T-helper 2 cell (primary cell): ENCODE results near the gene IDNK.
"Not testable (repeated sequence)": the region's sequence is repeated elsewhere in the genome, so short reads cannot be mapped to it uniquely, and the experiment has no call there.

ENCODE experiments used
- DNase-seq, 5 experiments: peaks; one replicate each; pipeline versions ENCODE4 v3.0.0 to v3.0.0-alpha.2; 2012 to 2022
- total RNA-seq, 2 donors: gene quantifications; one replicate each; lab custom pipeline; 2026; lab: John Stamatoyannopoulos, UW

The IDNK gene
- total RNA-seq, result 2.5 to 9.6 reads per million in 2 donors

DNA sequence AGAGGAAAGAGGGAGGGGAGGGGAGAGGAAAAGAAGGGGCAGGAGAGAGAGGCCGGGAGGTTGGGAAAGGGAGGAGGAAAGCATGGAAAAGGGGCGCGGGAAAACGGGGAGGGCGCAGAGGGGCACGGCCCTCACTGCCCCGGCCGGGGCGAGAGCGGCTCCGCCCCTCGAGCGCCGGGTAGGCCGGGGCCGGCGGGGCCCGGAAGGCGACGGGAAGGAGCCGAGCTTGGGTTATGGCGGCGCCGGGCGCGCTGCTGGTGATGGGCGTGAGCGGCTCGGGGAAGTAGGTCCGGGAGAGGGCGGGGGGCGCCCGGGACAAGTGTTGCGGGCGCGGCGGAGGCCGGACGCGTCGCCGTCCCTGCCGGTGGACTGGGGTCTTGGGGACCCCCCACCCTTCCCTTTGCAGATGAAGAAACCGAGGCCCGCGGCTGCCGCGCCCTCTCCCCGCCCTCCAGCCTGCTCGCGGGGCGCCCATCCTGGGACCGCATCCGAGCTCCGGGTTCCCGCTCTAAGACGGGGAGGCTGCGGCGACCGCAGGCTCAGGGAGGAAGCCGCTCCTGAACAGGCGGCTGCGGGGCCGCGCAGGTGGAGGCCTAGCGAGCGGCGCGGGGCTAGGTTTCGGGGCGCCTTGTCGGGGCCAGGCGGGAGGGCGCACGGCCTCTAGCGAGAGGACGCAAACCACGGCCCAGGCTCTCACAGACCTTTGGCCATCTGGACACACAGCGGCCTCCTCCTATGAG lies at the start of gene IDNK:
IDNK (plus strand) TSS at position 205 of the 740 bp plus-strand sequence; CDS start at position 234, 29 bp downstream.
- peak; percentile 39 to 78 (median 50) for DNase-seq

DNA sequence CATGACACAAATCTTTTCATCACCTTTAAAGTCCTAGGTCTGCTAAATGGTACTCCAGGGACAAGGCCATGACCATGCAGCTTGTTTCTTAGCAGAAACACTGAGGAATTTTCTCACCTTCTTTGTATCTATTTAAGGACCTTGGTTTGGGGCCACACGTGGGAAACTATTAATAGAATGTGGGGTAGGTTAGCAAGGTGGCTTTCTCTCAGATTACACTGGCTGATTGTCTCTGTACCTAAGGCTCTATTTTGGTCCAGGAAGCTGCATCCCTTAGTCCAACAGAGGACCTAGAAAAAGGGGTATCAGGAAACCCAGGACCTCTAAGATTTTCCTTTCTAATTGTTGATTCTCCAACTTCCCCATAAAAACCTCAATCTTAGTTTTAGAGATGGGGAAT lies 48.5 kb upstream of the IDNK start:
- no peak for DNase-seq

DNA sequence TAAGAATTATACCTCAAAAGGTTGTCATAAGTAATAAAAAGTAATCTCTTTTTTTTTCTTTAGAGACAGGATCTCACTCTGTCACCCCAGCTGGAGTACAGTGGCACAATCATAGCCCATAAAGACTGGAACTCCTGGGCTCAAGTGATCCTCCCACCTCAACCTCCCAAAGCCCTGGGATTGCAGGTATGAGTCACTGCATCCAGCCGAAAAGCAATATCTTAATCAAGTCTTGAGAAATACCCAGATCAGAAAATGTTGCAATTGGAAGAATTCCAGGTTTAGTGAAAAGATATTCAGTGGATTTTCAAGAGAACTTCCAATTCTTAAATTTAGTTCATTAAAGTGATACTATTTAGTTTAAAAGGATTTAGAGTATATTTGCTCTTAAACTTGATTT lies 40.9 kb upstream of the IDNK start:
- DNase-seq, result no peak

DNA sequence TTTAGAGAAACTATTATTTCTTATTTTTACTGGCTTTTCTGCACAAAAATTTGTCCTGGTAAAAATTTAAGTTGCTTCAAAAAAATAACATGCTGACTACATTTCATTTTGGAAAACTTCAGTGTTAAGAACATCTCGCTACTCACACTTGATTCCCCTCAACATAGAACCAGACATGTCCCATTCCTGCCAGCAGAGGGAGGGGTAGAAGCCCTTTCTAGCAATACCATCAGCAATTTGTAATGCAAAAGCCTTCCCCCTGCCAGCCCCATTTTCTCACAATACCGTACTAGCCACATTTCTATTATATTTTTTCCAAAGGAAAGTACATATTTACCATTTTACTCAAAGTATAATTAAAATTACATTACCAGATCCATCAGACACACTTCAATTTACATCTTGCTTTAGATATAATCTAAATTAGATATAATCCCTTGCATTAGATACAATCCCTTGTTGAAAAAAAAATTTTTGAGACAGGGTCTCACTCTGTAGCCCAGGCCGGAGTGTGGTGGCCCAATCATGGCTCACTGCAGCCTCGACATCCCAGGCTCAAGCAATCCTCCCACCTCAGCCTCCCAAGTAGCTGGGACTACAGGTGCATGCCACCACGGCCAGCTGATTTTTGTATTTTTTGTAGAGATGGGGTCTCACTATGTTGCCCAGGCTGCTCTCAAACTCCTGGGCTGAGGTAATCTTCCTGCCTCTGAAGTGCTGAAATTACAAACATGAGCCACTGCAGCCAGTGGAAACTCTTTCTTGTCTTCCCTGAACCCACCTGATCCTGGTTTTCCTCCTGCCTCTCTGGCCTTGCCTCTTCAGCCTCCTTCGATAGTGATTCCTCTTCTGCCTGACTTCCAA lies 39.6 kb upstream of the IDNK start:
- DNase-seq, result peak in 2 of 5 experiments; percentile 8 to 37

DNA sequence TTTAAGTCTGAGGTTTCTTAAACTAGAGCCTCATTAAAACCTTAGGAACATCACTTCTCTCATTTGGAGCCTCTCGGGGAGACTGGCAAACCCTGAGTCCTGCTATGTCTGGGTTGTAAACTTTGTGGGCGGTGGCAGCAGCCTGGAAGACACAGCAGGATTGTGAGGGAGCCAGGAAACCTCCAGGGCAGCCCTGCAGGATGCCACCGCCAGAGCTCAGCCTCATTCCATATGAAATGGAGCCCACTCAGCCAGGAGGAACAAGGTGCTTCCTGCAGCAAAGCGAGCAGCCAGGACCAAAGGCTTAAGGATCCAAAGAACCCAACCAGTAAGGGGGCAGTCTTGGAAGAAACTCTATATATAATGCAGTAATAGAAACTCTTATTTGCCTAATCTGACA lies 37.9 kb upstream of the IDNK start:
- DNase-seq, result no peak

DNA sequence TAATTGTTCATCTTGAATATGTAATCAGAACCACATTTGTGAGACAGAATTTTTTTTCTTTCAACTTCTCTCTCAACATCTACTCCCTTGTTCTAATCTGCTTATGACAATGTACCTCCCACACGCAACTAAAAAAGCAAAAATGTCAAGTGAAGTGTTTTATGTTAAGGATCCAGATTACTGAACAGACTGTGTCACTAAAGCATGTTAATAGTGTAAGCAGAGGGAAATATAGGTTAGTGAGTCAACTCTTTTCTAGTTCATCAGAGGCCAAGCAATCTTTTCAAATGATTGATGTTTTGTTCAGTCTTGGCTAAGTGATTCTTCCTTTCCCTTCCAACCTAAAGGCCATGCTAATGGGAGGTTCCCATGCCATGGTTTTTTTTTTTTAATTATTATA lies 34.7 kb upstream of the IDNK start:
- no peak for DNase-seq

DNA sequence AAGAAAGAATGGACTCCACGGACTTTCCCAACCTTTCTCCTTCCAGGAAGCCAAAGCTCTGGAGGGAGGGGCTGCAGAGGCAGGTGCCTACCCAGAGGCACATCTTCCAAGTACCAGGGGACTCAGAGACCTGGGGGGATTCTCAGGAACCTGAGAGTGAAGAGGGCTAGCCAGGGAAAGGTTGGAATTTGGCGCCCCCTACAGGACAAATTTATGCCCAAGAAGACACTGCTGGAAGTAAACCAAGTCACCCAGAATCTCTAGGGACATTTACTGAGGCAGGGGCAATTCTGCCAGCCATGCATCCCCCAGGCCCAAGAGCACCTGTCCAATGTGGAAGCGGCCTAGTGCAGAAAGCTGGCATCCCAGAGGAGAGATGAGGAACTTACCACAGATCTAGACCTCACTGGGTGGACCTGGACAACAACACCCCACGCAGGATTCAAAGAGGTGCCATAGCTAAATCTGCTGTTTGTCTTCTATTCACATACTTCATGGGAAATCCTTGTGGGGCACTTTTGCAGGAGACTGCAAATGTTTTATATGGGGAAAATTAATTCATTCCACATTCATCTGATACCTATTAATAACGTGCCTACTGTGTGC lies 25.9 kb upstream of the IDNK start:
- DNase-seq, result peak in 1 of 5 experiments; percentile 27

DNA sequence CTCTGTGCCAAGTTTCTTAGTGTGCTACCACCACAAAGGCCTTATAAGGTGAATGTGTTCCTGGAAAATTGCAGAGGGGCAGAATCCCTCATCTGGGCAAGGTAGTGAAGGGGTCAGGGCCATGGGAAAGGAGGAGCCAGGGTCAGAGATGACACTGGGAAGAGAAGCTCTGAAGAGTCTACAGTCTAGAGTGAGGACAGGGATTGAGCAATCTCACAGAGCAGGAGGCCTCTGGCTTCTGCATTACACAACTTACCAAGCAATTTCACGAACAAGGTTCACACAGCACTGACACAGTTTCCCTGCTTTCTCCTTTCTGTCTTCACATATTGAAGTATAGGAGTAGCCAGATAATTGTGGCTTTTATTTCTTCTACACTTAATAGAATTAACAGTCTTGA lies 24.5 kb upstream of the IDNK start:
- DNase-seq, result no peak

DNA sequence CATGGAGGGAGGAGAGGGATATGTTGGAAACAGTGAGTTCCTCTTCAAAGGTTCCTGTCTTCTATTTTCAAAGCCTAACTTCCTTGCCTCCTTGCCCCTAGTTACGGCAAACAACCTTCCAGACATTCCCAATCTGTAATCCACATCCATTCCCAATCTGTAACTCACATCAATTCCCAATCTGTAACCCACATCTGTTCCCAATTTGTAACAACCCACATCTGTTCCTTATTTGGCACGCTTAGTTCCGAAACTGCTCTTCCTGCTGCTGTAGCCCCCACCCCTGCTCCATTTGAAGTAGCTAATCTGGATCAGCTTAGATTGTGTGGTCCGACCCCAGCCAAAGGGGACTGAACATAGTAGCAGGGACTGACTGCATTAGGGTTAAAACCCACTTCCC lies 23.9 kb upstream of the IDNK start:
- no peak for DNase-seq

DNA sequence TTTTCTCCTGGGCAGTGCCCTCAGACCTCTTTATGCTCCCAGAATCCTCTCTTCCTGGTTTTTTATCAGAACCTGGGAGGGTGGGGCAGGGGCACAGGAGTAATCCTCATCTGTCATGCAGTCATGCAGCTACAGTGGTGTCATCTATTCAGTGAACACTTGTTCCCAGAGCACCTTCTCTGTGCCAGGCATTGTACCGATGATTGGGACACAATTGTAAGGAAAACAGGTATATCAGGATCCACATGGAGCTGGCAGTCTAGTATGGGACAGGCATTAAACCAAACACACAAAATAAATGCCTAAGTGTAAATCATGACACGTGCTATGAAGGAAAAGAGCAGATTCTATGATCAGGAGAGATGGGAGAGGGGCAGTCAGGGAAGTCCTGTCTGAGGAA lies 21.5 kb upstream of the IDNK start:
- DNase-seq, result no peak

DNA sequence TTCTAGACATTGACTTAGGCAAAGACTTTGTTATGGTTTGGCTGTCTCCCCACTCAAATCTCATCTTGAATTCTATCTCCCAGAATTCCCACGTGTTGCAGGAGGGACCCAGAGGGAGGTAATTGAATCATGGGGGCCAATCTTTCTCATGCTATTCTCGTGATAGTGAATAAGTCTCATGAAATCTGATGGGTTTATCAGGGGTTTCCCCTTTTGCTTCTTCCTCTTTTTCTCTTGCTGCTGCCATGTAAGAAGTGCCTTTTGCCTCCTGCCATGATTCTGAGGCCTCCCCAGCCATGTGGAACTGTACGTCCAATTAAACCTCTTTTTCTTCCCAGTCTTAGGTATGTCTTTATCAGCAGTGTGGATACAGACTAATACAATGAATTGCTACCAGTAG lies 15.3 kb upstream of the IDNK start:
- DNase-seq, result not testable (repeated sequence)

DNA sequence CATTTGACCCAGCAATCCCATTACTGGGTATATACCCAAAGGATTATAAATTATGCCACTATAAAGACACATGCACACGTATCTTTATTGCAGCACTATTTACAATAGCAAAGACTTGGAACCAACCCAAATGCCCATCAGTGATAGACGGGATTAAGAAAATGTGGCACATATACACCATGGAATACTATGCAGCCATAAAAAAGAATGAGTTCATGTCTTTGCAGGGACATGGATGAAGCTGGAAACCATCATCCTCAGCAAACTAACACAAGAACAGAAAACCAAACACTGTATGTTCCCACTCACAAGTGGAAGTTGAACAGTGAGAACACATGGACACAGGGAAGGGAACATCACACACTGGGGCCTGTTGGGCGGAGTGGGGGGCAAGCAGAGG lies 9.6 kb upstream of the IDNK start:
- not testable (repeated sequence) for DNase-seq

DNA sequence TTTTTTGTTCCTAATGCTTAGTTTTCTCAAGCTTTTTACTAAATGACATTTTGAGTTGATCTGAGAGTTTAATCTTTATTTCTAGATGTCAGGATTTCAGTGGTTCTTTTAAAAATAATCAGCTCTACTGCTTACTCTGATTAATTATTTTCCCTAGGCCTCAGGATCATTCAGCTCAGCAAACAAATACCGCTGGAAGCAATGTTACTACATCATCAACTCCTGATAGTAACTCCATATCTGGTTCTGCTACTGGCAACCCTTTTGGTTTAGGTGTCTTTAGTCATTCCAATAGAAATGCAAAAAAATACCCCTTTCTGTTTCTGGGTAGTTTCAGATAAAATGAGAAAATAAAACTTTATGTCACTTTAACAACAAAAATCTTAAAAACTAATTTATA lies 5.6 kb upstream of the IDNK start:
- no peak for DNase-seq

DNA sequence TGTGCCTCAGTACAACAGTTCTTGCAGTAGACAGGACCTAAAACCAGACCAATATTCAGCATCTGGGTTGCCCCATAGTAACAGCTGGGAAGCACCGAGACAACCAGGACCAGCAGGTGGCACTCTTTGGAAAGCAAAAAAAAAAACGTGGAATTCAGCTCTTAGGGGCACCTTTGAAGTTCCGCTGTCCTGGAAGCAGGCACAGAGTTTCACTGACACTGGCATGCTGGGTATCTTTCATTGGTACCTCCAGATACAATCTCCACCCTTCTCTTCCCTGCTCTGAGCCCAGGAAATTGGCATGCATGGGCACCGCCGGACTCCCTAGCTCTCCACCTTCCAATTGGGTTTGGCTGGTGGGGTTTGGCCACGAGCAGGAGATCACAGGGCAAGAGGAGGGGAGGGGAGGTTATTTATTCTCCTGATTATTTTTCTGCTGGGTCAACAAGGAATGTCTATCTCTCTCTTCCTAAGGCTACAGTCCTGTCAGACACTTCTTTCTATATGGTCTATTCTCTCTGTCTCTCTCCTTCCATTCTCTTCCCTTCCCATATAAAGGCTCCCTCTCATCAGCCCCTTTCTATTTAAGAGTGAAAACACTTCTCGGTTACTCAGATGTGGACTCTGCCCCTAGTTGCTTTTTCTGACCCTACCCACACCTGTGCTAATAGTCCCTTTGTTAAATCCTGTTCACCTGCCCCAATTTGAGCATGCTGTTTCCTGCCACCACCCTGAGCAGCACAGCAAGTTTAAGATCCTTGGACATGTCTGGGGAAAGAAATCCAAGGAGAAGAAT lies 1.9 kb upstream of the IDNK start:
- DNase-seq, result peak in 3 of 5 experiments; percentile 16 to 58 (median 18)

DNA sequence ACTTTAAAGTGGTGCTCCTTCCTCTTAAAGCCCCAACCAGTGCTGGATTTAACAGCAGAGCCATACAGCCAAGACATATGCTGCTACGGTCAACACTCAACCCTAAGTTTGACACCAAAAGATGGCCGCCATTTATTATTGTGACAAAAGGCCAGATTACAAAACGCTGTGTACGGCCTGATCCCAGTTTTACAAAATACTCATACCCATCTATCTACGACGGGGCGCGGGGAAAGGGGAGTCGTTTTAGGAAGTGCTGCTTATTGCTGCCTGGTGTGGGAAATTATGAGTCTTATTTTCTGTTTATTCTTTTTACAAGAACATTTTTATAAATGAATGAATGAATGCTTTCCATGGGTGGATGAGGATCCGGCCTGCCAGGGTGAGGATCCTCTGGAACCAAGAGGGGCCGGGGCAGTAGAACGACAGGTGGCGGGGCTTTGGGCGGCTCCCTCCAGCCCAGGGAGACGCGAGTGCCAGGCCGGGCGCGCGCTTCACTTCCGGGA lies 457 bp upstream of the IDNK start:
- peak in 3 of 5 experiments; percentile 41 to 76 (median 42) for DNase-seq

DNA sequence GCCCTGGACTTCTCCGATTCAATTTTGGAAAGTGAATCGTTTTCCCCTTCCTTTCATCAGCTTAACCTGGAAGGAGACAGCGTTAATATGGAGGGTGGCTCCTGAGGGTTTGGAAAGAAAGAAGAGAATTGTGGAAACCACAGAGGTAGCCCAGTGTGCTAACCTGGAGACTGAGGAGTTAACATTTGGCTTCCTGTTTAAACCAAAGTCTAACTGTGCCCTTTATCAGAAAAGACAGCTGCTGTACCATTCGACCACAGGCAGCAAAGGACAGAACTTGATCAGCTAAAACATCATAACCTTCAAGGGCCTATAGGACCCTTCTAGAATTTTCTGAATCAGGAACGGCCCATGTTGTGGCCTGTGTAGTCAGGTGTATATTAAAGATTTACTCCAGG lies 735 bp downstream of the IDNK start:
- DNase-seq, result peak in 2 of 5 experiments; percentile 9 to 65

DNA sequence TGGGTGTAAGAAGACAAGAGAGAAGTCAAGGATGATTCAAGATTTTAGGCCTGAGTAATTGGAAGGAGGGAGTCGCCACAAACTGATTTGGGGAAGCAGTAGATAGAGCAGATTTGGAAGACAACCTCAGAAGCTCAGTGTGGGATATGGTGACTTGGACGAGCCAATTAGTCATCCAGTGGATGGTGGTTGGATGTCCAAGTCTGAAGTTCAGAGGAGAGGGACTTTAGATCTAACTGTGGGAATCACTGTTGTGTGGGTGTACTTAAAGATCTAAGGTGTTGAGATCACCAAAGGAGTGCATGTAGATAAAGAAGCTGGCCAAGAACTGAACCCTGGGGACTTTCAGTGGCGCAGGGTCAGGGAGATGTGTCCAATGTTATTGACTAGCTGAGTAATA lies 2.2 kb downstream of the IDNK start:
- DNase-seq, result no peak

DNA sequence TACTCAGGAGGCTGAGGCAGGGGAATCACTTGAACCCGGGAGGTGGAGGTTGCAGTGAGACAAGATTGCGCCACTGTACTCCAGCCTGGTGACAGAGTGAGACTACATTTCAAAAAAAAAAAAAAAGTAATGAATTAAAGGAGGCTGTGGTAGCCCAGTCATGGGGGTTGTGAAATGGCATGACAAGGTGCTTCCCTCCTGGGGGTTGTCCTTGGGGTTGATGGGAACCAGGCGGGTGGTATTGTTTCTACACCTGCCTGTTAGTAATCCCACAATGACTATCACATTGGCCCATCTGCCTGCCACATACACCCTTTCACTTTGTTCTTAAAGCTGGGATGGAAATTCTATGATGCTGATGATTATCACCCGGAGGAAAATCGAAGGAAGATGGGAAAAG lies 5.6 kb downstream of the IDNK start:
- DNase-seq, result no peak

DNA sequence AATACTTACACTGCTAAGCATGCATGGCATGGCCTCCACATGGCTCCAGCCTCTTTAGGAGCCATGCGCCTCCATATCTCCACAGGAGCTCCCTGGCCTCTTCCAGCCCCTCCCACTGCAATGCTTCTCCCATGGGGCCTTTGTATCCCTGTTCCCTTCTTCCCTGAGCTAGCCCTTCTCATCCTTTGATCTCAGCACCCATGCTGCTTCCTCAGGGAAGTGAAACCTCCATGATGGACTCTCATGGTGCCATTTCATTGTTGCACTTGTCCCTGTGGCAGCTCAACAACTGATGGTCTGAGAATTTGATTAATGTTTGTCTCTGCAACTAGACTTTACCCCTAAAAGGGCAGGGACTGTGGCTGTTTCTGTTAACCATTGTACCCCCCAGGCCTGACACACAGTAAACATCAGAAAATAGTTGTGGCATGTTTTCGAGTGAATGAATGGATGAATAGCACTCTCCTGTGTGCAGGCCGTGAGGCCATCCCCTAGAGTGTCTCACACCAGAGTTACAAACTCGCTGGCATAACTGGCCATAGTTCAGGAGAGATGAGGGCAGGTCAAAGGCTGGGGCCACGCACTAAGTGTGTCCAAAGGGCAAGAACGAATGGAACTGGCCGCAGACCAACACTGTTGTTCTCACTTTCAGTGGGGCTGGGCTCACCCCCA lies 6.6 kb downstream of the IDNK start:
- DNase-seq, result no peak

DNA sequence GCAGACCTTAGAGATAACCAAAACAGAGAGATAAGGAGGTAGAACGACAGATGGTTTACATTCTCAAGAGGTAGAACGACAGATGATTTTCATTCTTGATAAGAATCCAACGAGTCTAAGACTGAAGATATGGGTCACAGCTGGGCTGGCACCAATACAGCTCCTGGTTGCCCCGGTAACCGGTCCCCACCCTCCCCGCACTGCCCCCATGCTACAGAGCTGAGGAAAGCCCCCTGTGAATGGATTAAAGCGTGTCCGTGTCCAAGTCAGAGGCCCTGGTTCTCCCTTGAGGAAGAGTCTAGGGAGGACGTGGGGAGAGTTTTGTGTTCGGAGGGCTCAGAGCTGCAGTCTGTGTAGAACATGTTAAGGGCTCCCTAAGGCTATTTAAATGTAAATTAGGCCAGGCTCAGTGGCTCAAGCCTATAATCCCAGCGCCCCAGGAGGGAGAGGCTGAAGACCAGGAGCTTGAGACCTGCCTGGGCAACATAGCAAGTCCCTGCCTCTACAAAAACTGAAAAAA lies 8.1 kb downstream of the IDNK start:
- no peak for DNase-seq

DNA sequence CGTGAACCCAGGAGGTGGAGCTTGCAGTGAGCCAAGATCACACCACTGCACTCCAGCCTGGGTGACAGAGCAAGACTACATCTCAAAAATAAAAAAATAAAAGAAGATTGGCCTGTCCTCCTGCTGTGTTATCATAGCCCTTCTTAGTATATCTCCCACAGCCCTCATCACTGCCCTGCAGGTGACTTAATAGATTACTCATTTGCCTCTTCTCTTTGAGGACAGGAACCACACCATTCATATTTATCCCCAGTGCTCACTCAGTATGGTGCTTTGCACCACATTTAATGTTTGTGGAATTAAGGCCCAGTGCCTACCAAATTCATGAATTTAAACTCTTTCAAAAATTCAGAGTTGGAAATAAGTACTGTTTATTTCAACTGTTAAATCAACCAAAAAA lies 10.3 kb downstream of the IDNK start:
- no peak for DNase-seq

DNA sequence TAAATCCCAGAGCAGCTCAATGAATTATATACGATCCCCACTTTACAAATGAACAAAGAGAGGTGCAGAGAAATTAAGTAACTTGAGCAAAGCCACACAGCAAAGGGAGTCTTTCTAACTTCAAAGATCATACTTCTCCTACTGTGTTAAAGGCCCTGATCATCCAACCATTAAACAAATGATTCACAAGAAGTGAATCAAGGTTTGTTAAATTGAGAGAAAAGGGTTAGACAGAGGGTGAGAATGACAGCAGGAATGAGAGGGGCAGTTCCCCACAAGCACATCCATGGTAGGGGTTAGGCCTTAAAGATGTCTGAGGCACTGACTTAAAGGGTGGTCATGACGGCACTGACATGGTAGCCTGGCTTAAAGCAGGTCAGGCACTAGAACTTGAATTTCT lies 10.7 kb downstream of the IDNK start:
- DNase-seq, result no peak
